K562 (cell line): ENCODE results near the gene TEAD4.

ENCODE experiments used
- FOXJ3 ChIP-seq: sonication (generic); formaldehyde crosslinking; IDR thresholded peaks from 2 replicates; pipeline ENCODE4 v1.4.0; 2020; ENCODE audit warnings: mild to moderate bottlenecking, missing genetic modification reagents
- SUPT5H ChIP-seq: fragments of 450-650 bp; IDR thresholded peaks from 2 replicates; pipeline ENCODE4 v1.6.1; 2016
- ZNF699 ChIP-seq: fragments of 250-450 bp; sonication (Bioruptor Pico); IDR thresholded peaks from 2 replicates; pipeline ENCODE4 v1.8.0; 2021; ENCODE audit warnings: mild to moderate bottlenecking, moderate library complexity; ENCODE audit not compliant: insufficient replicate concordance

- TF ChIP-seq SUPT5H (no peak), FOXJ3 (CRISPR knock-in tag) (no peak), ZNF699 (no peak)
These were observed 117.8 kb downstream of the TEAD4 start, which contains the start of gene TSPAN9 for GRCh38 chr12:3076730-3077571.
